Right forelimb (tissue), 1 donor: ENCODE measurements around the gene PTX3.

Experiments used
- DNase-seq: peaks from one replicate; pipeline ENCODE4 v3.0.0-alpha.2; 2018

Gene PTX3

GRCh38 chr3:157427901-157428300 lies 8.7 kb upstream of the PTX3 start:
- DNase-seq: no peak

GRCh38 chr3:157428853-157429252 lies 7.8 kb upstream of the PTX3 start:
- DNase-seq: no peak

- no peak for DNase-seq
Observed at GRCh38 chr3:157429708-157430107, 6.9 kb upstream of the PTX3 start.

GRCh38 chr3:157438194-157438730 lies 1.6 kb downstream of the PTX3 start:
- DNase-seq: peak; percentile 70

- no peak for DNase-seq
Observed at GRCh38 chr3:157441102-157441624, 4.5 kb downstream of the PTX3 start.

- no peak for DNase-seq
Observed at GRCh38 chr3:157442729-157443128, 6.1 kb downstream of the PTX3 start.

GRCh38 chr3:157443905-157444796 lies 7.5 kb downstream of the PTX3 start:
- no peak for DNase-seq

GRCh38 chr3:157444797-157445184 lies 8.1 kb downstream of the PTX3 start:
- DNase-seq: no peak

GRCh38 chr3:157445857-157446256 lies 9.2 kb downstream of the PTX3 start:
- DNase-seq: no peak

- no peak for DNase-seq
Observed at GRCh38 chr3:157447026-157447694, 10.5 kb downstream of the PTX3 start.

- no peak for DNase-seq
Observed at GRCh38 chr3:157452097-157452496, 15.4 kb downstream of the PTX3 start.

- no peak for DNase-seq
Observed at GRCh38 chr3:157453824-157454223, 17.2 kb downstream of the PTX3 start.

GRCh38 chr3:157459706-157460105 lies 23.1 kb downstream of the PTX3 start:
- no peak for DNase-seq

- DNase-seq: no peak
Observed at GRCh38 chr3:157460253-157460652, 23.6 kb downstream of the PTX3 start.

GRCh38 chr3:157463816-157464215 lies 27.2 kb downstream of the PTX3 start:
- no peak for DNase-seq

GRCh38 chr3:157464321-157464720 lies 27.7 kb downstream of the PTX3 start:
- no peak for DNase-seq

- DNase-seq: no peak
Observed at GRCh38 chr3:157465741-157466140, 29.1 kb downstream of the PTX3 start.

GRCh38 chr3:157467200-157467599 lies 30.6 kb downstream of the PTX3 start:
- no peak for DNase-seq

- DNase-seq: no peak
Observed at GRCh38 chr3:157469561-157470294, 33.1 kb downstream of the PTX3 start.

- DNase-seq: no peak
Observed at GRCh38 chr3:157471064-157471463, 34.4 kb downstream of the PTX3 start.

- no peak for DNase-seq
Observed at GRCh38 chr3:157472648-157473047, 36.0 kb downstream of the PTX3 start.

- DNase-seq: no peak
Observed at GRCh38 chr3:157475921-157476414, 39.3 kb downstream of the PTX3 start.

GRCh38 chr3:157477441-157477840 lies 40.8 kb downstream of the PTX3 start:
- no peak for DNase-seq
